MM.1S (cell line): ENCODE measurements around the gene TM4SF5.

Source experiments
- DNase-seq: peaks from one replicate; pipeline ENCODE4 v3.0.0-alpha.2; 2015
- H2AFZ ChIP-seq: fragments of 300-600 bp; sonication (generic); 2 replicates; pipeline ENCODE4 v1.6.0; 2016; ENCODE audit warnings: antibody characterized with exemption, low read length
- H3F3A ChIP-seq: fragments of 300-600 bp; sonication (generic); 2 replicates; pipeline ENCODE4 v1.6.1; 2016; ENCODE audit warnings: mild to moderate bottlenecking, antibody characterized with exemption, low read length, moderate library complexity, mixed read lengths; ENCODE audit not compliant: insufficient read depth
- H3K27ac ChIP-seq: fragments of 300-600 bp; sonication (generic); 2 replicates; pipeline ENCODE4 v1.5.1; 2016; ENCODE audit warnings: mild to moderate bottlenecking, low read length
- H3K27me3 ChIP-seq: fragments of 300-600 bp; sonication (generic); replicated peaks from 2 replicates; pipeline ENCODE4 v1.6.0; 2016; ENCODE audit warnings: low read length; ENCODE audit not compliant: insufficient read depth
- H3K36me3 ChIP-seq: fragments of 300-600 bp; sonication (generic); replicated peaks from 2 replicates; pipeline ENCODE4 v1.6.1; 2016; ENCODE audit warnings: mild to moderate bottlenecking, low read length, mixed read lengths; ENCODE audit not compliant: insufficient read depth
- H3K4me1 ChIP-seq: fragments of 300-600 bp; sonication (generic); 2 replicates; pipeline ENCODE4 v1.6.1; 2016; ENCODE audit warnings: low read length, mixed read lengths
- H3K4me2 ChIP-seq: fragments of 300-600 bp; sonication (generic); 2 replicates; pipeline ENCODE4 v1.6.0; 2016; ENCODE audit warnings: low read depth, low read length
- H3K4me3 ChIP-seq: fragments of 300-600 bp; sonication (generic); 2 replicates; pipeline ENCODE4 v1.5.1; 2016; ENCODE audit warnings: low read length, mixed read lengths
- H3K79me2 ChIP-seq: fragments of 300-600 bp; sonication (generic); 2 replicates; pipeline ENCODE4 v1.6.1; 2016; ENCODE audit warnings: mixed run types, low read length, mixed read lengths
- H3K9ac ChIP-seq: fragments of 300-600 bp; sonication (generic); 2 replicates; pipeline ENCODE4 v1.6.1; 2016; ENCODE audit warnings: low read length, mixed read lengths
- H3K9me2 ChIP-seq: fragments of 300-600 bp; sonication (generic); replicated peaks from 2 replicates; pipeline ENCODE4 v1.6.1; 2016; ENCODE audit warnings: mild to moderate bottlenecking, low read length, mixed read lengths; ENCODE audit not compliant: insufficient read depth
- H3K9me3 ChIP-seq: fragments of 300-600 bp; sonication (generic); replicated peaks from 2 replicates; pipeline ENCODE4 v1.6.1; 2016; ENCODE audit warnings: mild to moderate bottlenecking, low read length, mixed read lengths; ENCODE audit not compliant: insufficient read depth
- H4K20me1 ChIP-seq: fragments of 300-600 bp; sonication (generic); 2 replicates; pipeline ENCODE4 v1.6.1; 2016; ENCODE audit warnings: mild to moderate bottlenecking, low read length, moderate library complexity, mixed read lengths; ENCODE audit not compliant: insufficient read depth
- CTCF ChIP-seq: fragments of 300-600 bp; sonication (generic); IDR thresholded peaks from 2 replicates; pipeline ENCODE4 v1.5.1; 2016; ENCODE audit warnings: antibody characterized with exemption, low read length, mixed read lengths
- EZH2 ChIP-seq: fragments of 300-600 bp; sonication (generic); optimal IDR thresholded peaks from 2 replicates; pipeline ENCODE3; 2017; ENCODE audit warnings: low read depth, mild to moderate bottlenecking, antibody characterized with exemption, low read length, mixed read lengths
- EZH2phosphoT487 ChIP-seq: fragments of 300-600 bp; sonication (generic); IDR thresholded peaks from 2 replicates; pipeline ENCODE4 v1.6.1; 2018; ENCODE audit warnings: antibody characterized with exemption, low read length

The TM4SF5 gene

DNA sequence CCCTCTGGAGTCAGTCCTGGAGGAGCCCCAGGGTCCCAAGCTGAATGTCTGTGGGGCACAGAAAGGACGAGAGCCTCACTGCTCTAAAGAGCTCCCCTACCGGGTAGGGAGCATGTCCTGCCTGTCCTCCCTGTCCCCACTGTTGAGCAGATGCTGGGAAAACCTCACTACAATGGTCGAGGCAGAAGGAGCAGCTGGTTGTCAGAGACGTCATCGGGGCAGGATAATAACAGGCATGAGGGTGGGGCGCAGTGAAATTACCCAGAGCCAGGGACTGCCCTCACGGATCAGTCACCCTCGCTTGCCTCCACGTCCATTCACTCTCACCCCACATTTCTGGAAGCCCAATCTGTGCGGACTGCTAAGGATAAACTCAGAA lies 538 bp downstream of the TM4SF5 start:
- no peak overlapping the region for H3K4me2 ChIP-seq
- H3K4me1 ChIP-seq = no peaks in the 10 kb centered on the region
- no peak overlapping the region for H2AFZ ChIP-seq
- TF ChIP-seq EZH2phosphoT487 = no peak
- no peak for TF ChIP-seq CTCF
- no peak for TF ChIP-seq EZH2
- no peaks in the 10 kb centered on the region for H3F3A ChIP-seq
- H4K20me1 ChIP-seq = no peaks in the 10 kb centered on the region
- no peak overlapping the region for H3K9ac ChIP-seq
- no peaks in the 10 kb centered on the region for H3K36me3 ChIP-seq
- H3K4me3 ChIP-seq = no peak overlapping the region
- H3K79me2 ChIP-seq = no peaks in the 10 kb centered on the region
- no peak for DNase-seq
- H3K27me3 ChIP-seq = peaks cover 24% of the 10 kb centered on the region
- H3K9me2 ChIP-seq = no peaks in the 10 kb centered on the region
- H3K9me3 ChIP-seq = no peaks in the 10 kb centered on the region
- H3K27ac ChIP-seq = no peak overlapping the region

GRCh38 chr17:4777969-4778760 lies 6.5 kb downstream of the TM4SF5 start:
- Histone ChIP-seq H3K9me3 (no peaks in the 10 kb centered on the region), H3K9ac (no peak overlapping the region), H3K27ac (no peak overlapping the region), H3K4me3 (no peak overlapping the region), H3K4me1 (0 out of 2 replicates have a peak, but pooled peaks cover 9% of the 10 kb centered on the region), H2AFZ (no peak overlapping the region), H3F3A (no peaks in the 10 kb centered on the region), H3K4me2 (no peak overlapping the region; the same call in 1 of the 2 replicates), H3K9me2 (no peaks in the 10 kb centered on the region), H3K27me3 (peaks cover 30% of the 10 kb centered on the region), H3K79me2 (no peaks in the 10 kb centered on the region), H3K36me3 (no peaks in the 10 kb centered on the region), H4K20me1 (no peaks in the 10 kb centered on the region)
- TF ChIP-seq EZH2 = no peak
- TF ChIP-seq EZH2phosphoT487 = no peak
- no peak for TF ChIP-seq CTCF
- no peak for DNase-seq

GRCh38 chr17:4780325-4780955 lies 8.8 kb downstream of the TM4SF5 start:
- peaks cover 40% of the 10 kb centered on the region for H3K27me3 ChIP-seq
- no peak overlapping the region for H3K4me2 ChIP-seq
- H3K79me2 ChIP-seq = no peaks in the 10 kb centered on the region
- no peaks in the 10 kb centered on the region for H3K9me2 ChIP-seq
- H2AFZ ChIP-seq = no peak overlapping the region
- no peak overlapping the region for H3K4me3 ChIP-seq
- no peak for TF ChIP-seq CTCF
- TF ChIP-seq EZH2phosphoT487 = no peak
- TF ChIP-seq EZH2 = no peak
- H4K20me1 ChIP-seq = no peaks in the 10 kb centered on the region
- DNase-seq = no peak
- H3K9me3 ChIP-seq = no peaks in the 10 kb centered on the region
- no peak overlapping the region for H3K27ac ChIP-seq
- H3K9ac ChIP-seq = no peak overlapping the region
- H3F3A ChIP-seq = no peaks in the 10 kb centered on the region
- H3K36me3 ChIP-seq = no peaks in the 10 kb centered on the region
- H3K4me1 ChIP-seq = 0 out of 2 replicates have a peak, but pooled peaks cover 9% of the 10 kb centered on the region
